HepG2 (cell line): ENCODE measurements around the gene HACD1. TPM values are rescaled to one million over a fixed set of nuclear protein-coding genes. Genes with fewer than 3 reads are reported as not detected.
A peak's percentile ranks its signal among the peaks of the same experiment; 100 is the strongest.

Experiments
- CHD2 ChIP-seq: IDR thresholded peaks from 2 replicates; pipeline ENCODE4 v1.6.1; 2011; ENCODE audit warnings: low read depth, low read length, improper control_type of control experiment
- FOXO1 ChIP-seq: sonication (generic); formaldehyde crosslinking; IDR thresholded peaks from 2 replicates; pipeline ENCODE4 v1.4.0; 2020; ENCODE audit warnings: missing genetic modification reagents
- GFI1 ChIP-seq: sonication (generic); formaldehyde crosslinking; IDR thresholded peaks from 2 replicates; pipeline ENCODE4 v1.5.0; 2020; ENCODE audit warnings: missing genetic modification reagents, mild to moderate bottlenecking, borderline replicate concordance
- GTF3A ChIP-seq: sonication (generic); formaldehyde crosslinking; conservative IDR thresholded peaks from 2 replicates; pipeline ENCODE4 v1.4.0; 2020; ENCODE audit warnings: mild to moderate bottlenecking, missing genetic modification reagents
- HIC2 ChIP-seq: sonication (generic); formaldehyde crosslinking; IDR thresholded peaks from 2 replicates; pipeline ENCODE4 v1.9.0; 2022; ENCODE audit warnings: low read depth, missing genetic modification reagents
- HOMEZ ChIP-seq: IDR thresholded peaks from 2 replicates; pipeline ENCODE4 v1.6.1; 2016; ENCODE audit warnings: low read depth
- PHF5A ChIP-seq: IDR thresholded peaks from one replicate; pipeline ENCODE4 v1.6.1; 2018; ENCODE audit warnings: low read depth, missing genetic modification reagents; ENCODE audit not compliant: unreplicated experiment
- PHF8 ChIP-seq: sonication (generic); formaldehyde crosslinking; IDR thresholded peaks from 2 replicates; pipeline ENCODE4 v1.5.0; 2020; ENCODE audit warnings: missing genetic modification reagents
- PITX1 ChIP-seq: sonication (generic); formaldehyde crosslinking; IDR thresholded peaks from 2 replicates; pipeline ENCODE4 v1.5.1; 2020; ENCODE audit warnings: mild to moderate bottlenecking, missing genetic modification reagents
- SALL2 ChIP-seq: sonication (generic); formaldehyde crosslinking; IDR thresholded peaks from 2 replicates; pipeline ENCODE4 v1.8.1; 2023; ENCODE audit warnings: mild to moderate bottlenecking, missing genetic modification reagents, inconsistent platforms
- SIX1 ChIP-seq: sonication (generic); formaldehyde crosslinking; IDR thresholded peaks from 2 replicates; pipeline ENCODE4 v1.4.0; 2020; ENCODE audit warnings: missing genetic modification reagents, borderline replicate concordance
- STAT5B ChIP-seq: sonication (generic); formaldehyde crosslinking; IDR thresholded peaks from 2 replicates; pipeline ENCODE4 v1.4.0; 2020; ENCODE audit warnings: missing genetic modification reagents
- TGIF2 ChIP-seq: IDR thresholded peaks from 2 replicates; pipeline ENCODE4 v1.6.1; 2016; ENCODE audit warnings: control low read depth, missing compliant biosample characterization
- ZNF34 ChIP-seq: sonication (generic); formaldehyde crosslinking; IDR thresholded peaks from 2 replicates; pipeline ENCODE4 v1.4.0; 2020; ENCODE audit warnings: mild to moderate bottlenecking, missing genetic modification reagents, borderline replicate concordance
- ZNF605 ChIP-seq: sonication (generic); formaldehyde crosslinking; IDR thresholded peaks from 2 replicates; pipeline ENCODE4 v1.8.0; 2022; ENCODE audit warnings: mild to moderate bottlenecking, missing genetic modification reagents
- ZNF704 ChIP-seq: sonication (generic); formaldehyde crosslinking; IDR thresholded peaks from 2 replicates; pipeline ENCODE4 v1.8.1; 2023; ENCODE audit warnings: mild to moderate bottlenecking, inconsistent platforms, moderate library complexity, missing genetic modification reagents, borderline replicate concordance
- ZNF883 ChIP-seq: sonication (generic); formaldehyde crosslinking; IDR thresholded peaks from 2 replicates; pipeline ENCODE4 v1.5.1; 2020; ENCODE audit warnings: mild to moderate bottlenecking, missing genetic modification reagents; ENCODE audit errors: not compliant biosample characterization
- polyA plus RNA-seq, 8 experiments: library from polyadenylated mRNA; depleted of rRNA in 3 of 8; stranded (reverse) in 7 of 8; unstranded in 1 of 8; fragments of >200 nt; fragmentation: Illumina TruSeq in 4 of 8; extraction: Trizol in 4 of 8; gene quantifications; 2 replicates each; pipeline versions ENCODE4 v1.2.1 to v1.2.3, GENCODE V29; 2011 to 2016; ENCODE audit warnings: low read depth in 4 of 8, missing spikeins in 1 of 8, mixed read lengths in 1 of 8; ENCODE audit not compliant: insufficient read depth in 1 of 8
- total RNA-seq, 5 experiments: library from RNA; depleted of rRNA; stranded (reverse); fragments of >200 nt; fragmentation: Illumina TruSeq; extraction: Trizol; gene quantifications; 2 replicates each; pipeline ENCODE4 v1.2.3, GENCODE V29; 2016; ENCODE audit warnings: low read depth in 1 of 5

The HACD1 gene
- total and polyA plus RNA-seq, 2 of the 13 experiments (the other 11 are each of a cell fraction or from before 2014, with no cell fraction given): 43.4 to 47.6 TPM

GRCh38 chr10:17643755-17644484, 26.7 kb upstream of the HACD1 start, which contains the start of gene STAM (continued):
- TF ChIP-seq HOMEZ (CRISPR knock-in tag) (no peak), GTF3A (CRISPR knock-in tag) (no peak), ZNF883 (CRISPR knock-in tag) (no peak), ZNF34 (CRISPR knock-in tag) (no peak), PHF8 (CRISPR knock-in tag) (peak; percentile 78), ZNF605 (0 out of 2 replicates have a peak, but pooled peaks have one; percentile 62), GFI1 (no peak), TGIF2 (CRISPR knock-in tag) (peak; percentile 12; the same call in 1 of the 2 replicates), HIC2 (CRISPR knock-in tag) (0 out of 2 replicates have a peak, but pooled peaks have one; percentile 45), CHD2 (no peak), ZNF704 (no peak), SALL2 (CRISPR knock-in tag) (0 out of 2 replicates have a peak, but pooled peaks have one; percentile 38), PITX1 (CRISPR knock-in tag) (peak; percentile 11; the same call in 1 of the 2 replicates), SIX1 (CRISPR knock-in tag) (no peak), FOXO1 (CRISPR knock-in tag) (peak; percentile 33; the same call in 1 of the 2 replicates), STAT5B (CRISPR knock-in tag) (no peak), PHF5A (CRISPR knock-in tag) (no peak)
